ENCODE measurements around the gene EFNA4.

Gene EFNA4

GRCh38 chr1:155060736-155061135 lies 2.8 kb upstream of the EFNA4 start:
- TF ChIP-seq CTCF (IDR thresholded peaks at IDR 0.05): no peak

GRCh38 chr1:155061381-155062150 lies 2.0 kb upstream of the EFNA4 start:
- TF ChIP-seq CTCF (IDR thresholded peaks at IDR 0.05): peak; percentile 99

GRCh38 chr1:155062151-155062686 lies 1.3 kb upstream of the EFNA4 start:
- TF ChIP-seq CTCF (IDR thresholded peaks at IDR 0.05): no peak

GRCh38 chr1:155062702-155063411 lies 683 bp upstream of the EFNA4 start:
- no peak for TF ChIP-seq CTCF (IDR thresholded peaks at IDR 0.05)

GRCh38 chr1:155064111-155064831 lies 731 bp downstream of the EFNA4 start:
- no peak for TF ChIP-seq CTCF (IDR thresholded peaks at IDR 0.05)

- TF ChIP-seq CTCF (IDR thresholded peaks at IDR 0.05): no peak
These were observed 1.4 kb downstream of the EFNA4 start for GRCh38 chr1:155064832-155065429.

- no peak for TF ChIP-seq CTCF (IDR thresholded peaks at IDR 0.05)
These were observed 3.2 kb downstream of the EFNA4 start for GRCh38 chr1:155066777-155067176.

All from LNCAP (cell line).